GM06990 (cell line): Measurements from ENCODE around the gene FAM111A.

ENCODE experiments used
- DNase-seq: peaks from one replicate; pipeline ENCODE4 v3.0.0-alpha.2; 2011; ENCODE audit not compliant: insufficient read length; ENCODE audit errors: extremely low read depth
- H3K27me3 ChIP-seq: replicated peaks from 2 replicates; pipeline ENCODE4 v1.6.0; 2011; ENCODE audit warnings: low read length; ENCODE audit not compliant: control insufficient read depth, insufficient read depth
- H3K36me3 ChIP-seq: 2 replicates; pipeline ENCODE4 v1.5.1; 2011; ENCODE audit warnings: low read length; ENCODE audit not compliant: control insufficient read depth, insufficient read depth
- H3K4me3 ChIP-seq: replicated peaks from 2 replicates; pipeline ENCODE4 v1.5.1; 2011; ENCODE audit warnings: low read depth, mild to moderate bottlenecking, control low read depth, low read length
- TF ChIP-seq, protein P1 (sequence below): IDR thresholded peaks from 2 replicates; pipeline ENCODE4 v1.5.1; 2011; ENCODE audit warnings: low read length, control low read depth, mild to moderate bottlenecking, inconsistent platforms; ENCODE audit not compliant: insufficient read depth, poor library complexity, severe bottlenecking

The FAM111A gene

DNA sequence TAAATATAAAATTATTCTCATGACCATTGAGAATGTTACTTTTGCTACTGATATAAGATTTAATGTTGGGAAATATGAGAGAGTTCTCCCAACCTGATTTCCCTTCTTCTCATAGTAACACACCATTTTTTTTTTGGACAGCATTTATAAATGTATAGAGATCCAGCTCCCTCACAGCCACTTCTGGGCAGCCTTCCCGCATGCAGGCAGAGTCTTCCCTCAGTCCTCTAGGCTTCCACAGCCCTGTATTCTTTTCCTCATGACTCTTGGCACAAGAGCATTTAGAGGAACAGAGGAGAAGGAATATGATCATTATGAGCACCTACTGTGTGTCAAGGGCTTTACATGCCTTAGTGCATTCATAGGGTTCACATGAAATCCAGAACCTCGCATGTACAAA lies 38.3 kb downstream of the FAM111A start:
- Histone ChIP-seq H3K36me3 (peaks cover 16% of the 10 kb centered on the region), H3K4me3 (no peak overlapping the region), H3K27me3 (no peaks in the 10 kb centered on the region)
- TF ChIP-seq, protein P1, sequence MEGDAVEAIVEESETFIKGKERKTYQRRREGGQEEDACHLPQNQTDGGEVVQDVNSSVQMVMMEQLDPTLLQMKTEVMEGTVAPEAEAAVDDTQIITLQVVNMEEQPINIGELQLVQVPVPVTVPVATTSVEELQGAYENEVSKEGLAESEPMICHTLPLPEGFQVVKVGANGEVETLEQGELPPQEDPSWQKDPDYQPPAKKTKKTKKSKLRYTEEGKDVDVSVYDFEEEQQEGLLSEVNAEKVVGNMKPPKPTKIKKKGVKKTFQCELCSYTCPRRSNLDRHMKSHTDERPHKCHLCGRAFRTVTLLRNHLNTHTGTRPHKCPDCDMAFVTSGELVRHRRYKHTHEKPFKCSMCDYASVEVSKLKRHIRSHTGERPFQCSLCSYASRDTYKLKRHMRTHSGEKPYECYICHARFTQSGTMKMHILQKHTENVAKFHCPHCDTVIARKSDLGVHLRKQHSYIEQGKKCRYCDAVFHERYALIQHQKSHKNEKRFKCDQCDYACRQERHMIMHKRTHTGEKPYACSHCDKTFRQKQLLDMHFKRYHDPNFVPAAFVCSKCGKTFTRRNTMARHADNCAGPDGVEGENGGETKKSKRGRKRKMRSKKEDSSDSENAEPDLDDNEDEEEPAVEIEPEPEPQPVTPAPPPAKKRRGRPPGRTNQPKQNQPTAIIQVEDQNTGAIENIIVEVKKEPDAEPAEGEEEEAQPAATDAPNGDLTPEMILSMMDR, result no peak
- DNase-seq, result no peak

DNA sequence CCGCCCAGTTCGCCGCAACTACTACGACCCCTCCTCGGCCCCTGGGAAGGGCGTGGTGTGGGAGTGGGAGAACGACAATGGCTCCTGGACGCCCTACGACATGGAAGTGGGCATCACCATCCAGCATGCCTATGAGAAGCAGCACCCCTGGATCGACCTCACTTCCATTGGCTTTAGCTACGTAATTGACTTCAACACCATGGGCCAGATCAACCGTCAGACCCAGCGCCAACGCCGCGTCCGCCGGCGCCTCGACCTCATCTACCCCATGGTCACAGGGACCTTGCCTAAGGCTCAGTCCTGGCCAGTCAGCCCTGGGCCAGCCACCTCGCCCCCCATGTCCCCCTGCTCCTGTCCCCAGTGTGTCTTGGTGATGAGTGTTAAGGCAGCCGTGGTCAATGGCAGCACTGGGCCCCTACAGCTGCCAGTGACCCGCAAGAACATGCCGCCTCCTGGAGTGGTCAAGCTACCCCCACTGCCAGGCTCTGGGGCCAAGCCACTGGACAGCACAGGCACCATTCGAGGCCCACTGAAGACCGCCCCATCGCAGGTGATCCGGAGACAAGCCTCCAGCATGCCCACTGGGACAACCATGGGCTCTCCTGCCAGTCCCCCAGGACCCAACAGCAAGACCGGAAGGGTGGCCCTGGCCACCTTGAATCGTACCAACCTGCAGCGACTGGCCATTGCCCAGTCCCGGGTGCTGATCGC lies 39.2 kb downstream of the FAM111A start:
- no peaks in the 10 kb centered on the region for H3K27me3 ChIP-seq
- peaks cover 16% of the 10 kb centered on the region for H3K36me3 ChIP-seq
- DNase-seq, result no peak
- H3K4me3 ChIP-seq, result no peak overlapping the region
- TF ChIP-seq, protein P1, result no peak

DNA sequence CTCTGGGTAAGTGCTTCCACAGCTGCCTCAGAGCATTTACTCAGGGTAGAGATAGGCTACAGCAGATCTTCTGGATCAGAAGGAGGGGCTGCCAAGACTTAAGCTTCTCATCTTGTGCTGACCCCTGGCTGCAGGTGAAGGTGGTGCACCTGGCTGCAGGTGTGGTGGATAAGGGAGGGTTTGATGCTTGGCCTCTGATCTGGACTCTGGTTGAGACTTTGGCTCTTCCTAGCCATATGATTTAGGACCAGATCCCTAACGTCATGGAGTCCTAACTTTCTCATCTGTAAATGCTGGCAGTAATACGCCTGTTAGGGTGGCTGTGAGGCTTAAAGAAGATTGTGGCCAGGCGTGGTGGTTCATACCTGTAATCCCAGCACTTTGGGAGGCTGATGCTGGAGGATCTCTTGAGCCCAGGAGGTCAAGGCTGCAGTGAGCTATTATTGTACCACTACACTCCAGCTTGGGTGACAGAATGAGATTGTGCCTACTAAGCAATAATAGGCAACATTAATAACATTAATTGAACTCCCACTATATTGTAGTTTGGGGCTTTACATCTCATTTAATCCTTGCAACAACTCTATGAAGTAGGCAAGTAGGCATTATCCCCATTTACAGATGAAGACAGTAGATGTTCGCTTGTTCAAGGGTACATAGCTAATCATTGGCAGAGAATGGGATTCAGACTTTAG lies 39.9 kb downstream of the FAM111A start:
- H3K36me3 ChIP-seq, result peaks cover 17% of the 10 kb centered on the region
- TF ChIP-seq, protein P1, result peak; percentile 65
- no peaks in the 10 kb centered on the region for H3K27me3 ChIP-seq
- H3K4me3 ChIP-seq, result no peak overlapping the region
- no peak for DNase-seq

DNA sequence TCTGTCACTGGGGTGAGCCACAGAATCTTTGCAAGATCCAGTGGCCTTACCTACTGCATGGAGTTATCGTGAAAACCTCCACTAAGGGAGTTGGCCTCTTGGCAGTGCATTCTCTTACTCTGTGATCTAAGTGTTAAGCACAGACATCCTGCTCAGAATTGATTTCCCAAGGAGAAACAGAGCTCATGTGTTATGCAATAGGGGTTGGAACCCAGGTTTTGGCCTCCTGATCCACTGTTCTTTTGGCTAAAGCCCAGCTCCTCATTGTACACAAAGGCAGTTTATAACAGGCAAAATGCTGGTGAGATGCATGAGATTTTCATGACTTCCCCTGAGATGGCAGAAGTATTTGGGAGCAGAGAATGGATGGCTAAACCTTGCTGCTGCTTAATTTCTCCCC lies 41.1 kb downstream of the FAM111A start:
- H3K27me3 ChIP-seq, result no peaks in the 10 kb centered on the region
- H3K4me3 ChIP-seq, result no peak overlapping the region
- no peak for DNase-seq
- peaks cover 21% of the 10 kb centered on the region for H3K36me3 ChIP-seq
- TF ChIP-seq, protein P1, result no peak

DNA sequence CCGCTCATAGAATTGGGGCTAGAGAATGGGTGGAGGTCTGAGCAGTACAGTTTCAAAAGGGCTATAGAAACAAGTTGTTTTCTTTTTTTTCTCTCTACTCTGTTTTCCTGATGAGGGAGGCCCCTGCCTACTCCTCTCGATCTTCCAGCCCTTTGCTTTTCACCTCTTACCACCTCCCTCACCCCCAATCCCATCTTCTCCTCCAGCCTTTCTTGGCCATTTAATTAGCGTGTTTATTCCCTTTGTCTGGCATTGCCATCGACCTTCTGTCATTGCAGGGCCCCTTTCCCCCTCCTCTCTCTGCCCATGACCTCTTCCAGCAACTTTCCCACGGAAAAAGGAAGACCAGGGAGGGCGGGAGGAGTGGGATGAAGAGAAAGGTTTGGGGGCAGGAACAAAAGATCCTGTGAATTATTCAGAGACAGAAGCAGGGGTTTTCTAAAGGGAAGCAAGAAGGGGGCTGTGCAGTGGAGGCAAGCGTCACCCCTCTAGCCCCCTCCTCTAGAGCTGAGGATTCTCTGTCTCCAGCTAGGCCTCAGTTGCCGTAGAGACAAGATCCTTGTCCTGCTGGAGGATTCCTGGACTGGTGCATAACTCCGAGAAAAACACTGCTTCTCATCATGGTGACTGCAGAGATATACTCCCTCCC lies 42.2 kb downstream of the FAM111A start:
- H3K4me3 ChIP-seq, result no peak overlapping the region
- H3K36me3 ChIP-seq, result peaks cover 25% of the 10 kb centered on the region
- no peak for DNase-seq
- TF ChIP-seq, protein P1, result no peak
- H3K27me3 ChIP-seq, result no peaks in the 10 kb centered on the region
